ENCODE data around the gene HIP1. TPM values are rescaled to one million over a fixed set of nuclear protein-coding genes. Genes with fewer than 3 reads are reported as not detected.

Gene HIP1
- total and polyA plus RNA-seq, 9 of the 15 experiments (the other 6 are each of a cell fraction or from before 2014, with no cell fraction given), result 2.4 to 13.7 (median 9.5) TPM

- TF ChIP-seq ZNF407 (IDR thresholded peaks at IDR 0.05; ENCODE audit: low read depth) (no peak), SREBF2 (CRISPR knock-in tag; IDR thresholded peaks at IDR 0.05) (no peak), TAF7 (tag; IDR thresholded peaks at IDR 0.05) (no peak), SP1 (CRISPR knock-in tag; IDR thresholded peaks at IDR 0.05) (no peak)
These were observed 183.0 kb downstream of the HIP1 start (continued) for GRCh38 chr7:75555736-75556135.
